Right lung (tissue), 5 donors: ENCODE data around the gene CMTM8. TPM values are rescaled to one million over a fixed set of nuclear protein-coding genes. Genes with fewer than 3 reads are reported as not detected.

ENCODE experiments used
- DNase-seq, 2 donors: peaks; one replicate each; pipeline ENCODE4 v3.0.0-alpha.2; 2013
- polyA plus RNA-seq, 5 donors: library from polyadenylated mRNA; unstranded; fragments of 120-200 nt; gene quantifications; one replicate each; pipeline versions ENCODE4 v1.2.1 to v1.2.3, GENCODE V29; 2013; ENCODE audit warnings: inconsistent platforms in 1 of 5, low replicate concordance in 1 of 5; ENCODE audit not compliant: insufficient read length in 5 of 5, insufficient read depth in 1 of 5

Gene CMTM8
- polyA plus RNA-seq, 5 donors: 12.1 to 15.6 (median 13.9) TPM

DNA sequence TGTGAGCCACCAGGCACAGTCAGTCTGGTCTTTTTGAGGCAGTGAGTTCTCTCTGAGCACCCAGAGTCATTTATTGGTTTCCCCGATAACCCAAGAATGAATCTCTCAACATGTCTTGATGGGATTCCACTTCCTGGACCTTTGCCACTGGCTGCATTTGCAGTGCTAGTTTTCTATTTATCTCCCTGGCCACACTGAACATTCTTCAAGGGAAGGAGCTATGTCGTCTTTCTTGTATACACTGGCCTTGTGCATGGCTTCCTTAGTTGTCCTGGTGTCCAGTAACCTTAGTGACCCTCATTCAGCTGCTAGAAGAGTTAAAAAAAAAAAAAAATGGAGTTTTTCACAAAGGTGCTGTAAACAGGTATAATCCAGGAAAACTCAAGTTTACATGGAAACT lies 88.3 kb downstream of the CMTM8 start:
- DNase-seq: no peak

DNA sequence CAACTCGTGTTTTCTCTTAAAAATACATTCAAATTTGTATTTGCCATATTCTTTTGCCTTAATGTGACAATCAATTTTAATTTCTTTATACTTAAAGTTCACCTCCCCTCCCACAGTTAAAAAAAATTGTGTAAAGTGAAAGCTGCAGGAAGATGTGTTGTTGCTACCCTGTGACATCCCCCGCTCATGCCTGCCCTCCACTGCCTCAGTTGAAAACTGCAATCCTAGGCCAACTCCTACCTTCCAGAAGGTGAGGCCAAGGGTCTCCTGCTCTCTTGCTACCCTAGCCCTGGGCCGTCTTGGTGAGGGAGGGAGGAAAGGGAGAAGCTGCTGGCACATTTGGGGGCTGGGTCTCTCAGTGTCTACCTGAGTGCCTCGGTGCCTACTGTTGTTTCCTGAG lies 96.2 kb downstream of the CMTM8 start:
- DNase-seq: no peak

DNA sequence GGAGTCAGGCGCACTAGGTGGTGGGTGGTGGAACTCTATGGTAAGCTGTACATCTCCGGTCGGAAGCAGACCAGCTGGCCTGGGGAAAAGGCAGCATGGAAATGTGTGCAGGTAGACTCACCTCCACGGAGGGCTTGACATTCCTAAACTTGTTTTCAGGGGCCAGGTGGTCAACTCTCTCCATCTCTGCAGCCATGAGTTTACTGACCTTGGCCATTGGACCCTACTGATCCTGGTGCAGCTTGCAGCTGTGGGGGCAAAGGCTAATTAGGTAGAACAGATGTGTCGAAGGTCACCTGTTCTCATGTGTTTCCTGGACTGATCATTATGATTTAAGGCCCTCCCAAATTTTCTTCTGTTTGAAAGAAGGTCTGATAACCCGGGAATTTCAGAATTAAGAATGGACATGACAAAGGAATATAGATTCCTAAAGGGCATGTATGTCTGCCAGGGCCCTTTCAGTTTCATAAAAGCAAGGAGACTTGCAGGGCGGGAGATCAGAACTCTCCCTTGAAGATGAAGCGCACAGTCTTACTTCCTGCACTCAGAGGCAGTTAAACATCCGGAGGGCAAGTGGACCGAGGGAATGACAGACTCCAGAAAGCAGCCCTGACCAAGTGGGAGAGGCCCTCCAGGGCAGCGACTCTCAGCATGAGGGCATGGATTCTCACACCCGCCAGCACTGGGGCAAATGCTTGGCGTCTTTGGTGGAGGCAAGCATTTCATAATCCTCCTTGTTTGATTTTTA lies 97.1 kb downstream of the CMTM8 start:
- no peak for DNase-seq

DNA sequence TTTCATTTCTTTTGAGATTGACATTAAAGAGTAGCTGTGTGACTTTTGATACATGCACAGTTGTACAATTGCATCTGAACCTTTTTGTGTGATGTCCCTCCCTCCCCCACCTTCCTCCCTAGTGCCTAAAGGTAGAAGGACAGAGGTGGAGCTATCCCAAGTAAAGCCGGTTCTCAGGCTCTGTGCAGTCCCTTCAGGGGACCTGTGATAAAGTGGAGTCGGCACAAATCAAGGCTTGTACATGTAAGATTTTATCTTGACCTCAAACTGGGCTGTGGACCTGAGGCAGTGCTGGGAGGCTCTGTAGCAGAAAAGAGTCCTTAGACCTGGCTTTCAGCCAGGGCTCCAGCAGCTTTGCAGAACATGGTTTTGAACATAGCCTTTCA lies 97.6 kb downstream of the CMTM8 start:
- DNase-seq: no peak

DNA sequence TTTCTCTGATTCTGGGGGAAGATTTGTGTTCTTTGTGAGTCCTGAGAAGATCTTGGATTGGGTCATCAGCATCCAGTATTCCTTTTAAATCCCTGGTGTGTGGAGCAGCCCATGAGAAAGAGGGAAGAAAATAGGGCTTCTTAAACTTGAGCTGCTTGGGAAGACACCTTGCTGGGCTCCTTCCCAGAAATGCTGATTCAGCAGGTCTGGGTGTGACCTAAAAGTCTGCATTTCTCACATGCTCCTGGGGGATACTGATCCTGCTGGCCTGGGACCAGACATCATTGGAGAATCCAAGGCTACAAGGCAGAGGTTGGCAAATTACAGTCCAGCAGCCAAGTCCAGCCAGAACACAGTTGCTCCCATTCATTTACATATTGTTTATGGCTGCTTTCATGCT lies 99.0 kb downstream of the CMTM8 start:
- DNase-seq: no peak

DNA sequence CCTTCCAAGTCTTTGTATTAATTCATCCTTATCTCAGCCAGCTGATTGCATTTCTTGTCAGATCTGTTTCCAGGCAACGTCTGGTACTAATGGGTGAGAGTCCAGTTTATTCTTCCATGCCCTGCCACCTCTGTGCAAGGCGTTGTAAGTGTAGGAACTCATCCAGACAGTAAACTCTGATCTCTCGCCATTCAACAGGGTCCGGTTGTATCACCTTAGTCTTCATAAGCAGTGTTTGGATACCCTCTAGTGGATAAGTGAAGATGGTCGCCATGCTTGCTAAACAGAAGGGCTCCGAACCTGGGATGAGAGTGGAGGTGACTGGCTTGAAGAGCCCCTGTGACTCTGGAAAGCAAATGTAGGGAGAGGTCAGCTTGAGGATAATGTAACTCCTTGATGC lies 101.6 kb downstream of the CMTM8 start:
- no peak for DNase-seq

DNA sequence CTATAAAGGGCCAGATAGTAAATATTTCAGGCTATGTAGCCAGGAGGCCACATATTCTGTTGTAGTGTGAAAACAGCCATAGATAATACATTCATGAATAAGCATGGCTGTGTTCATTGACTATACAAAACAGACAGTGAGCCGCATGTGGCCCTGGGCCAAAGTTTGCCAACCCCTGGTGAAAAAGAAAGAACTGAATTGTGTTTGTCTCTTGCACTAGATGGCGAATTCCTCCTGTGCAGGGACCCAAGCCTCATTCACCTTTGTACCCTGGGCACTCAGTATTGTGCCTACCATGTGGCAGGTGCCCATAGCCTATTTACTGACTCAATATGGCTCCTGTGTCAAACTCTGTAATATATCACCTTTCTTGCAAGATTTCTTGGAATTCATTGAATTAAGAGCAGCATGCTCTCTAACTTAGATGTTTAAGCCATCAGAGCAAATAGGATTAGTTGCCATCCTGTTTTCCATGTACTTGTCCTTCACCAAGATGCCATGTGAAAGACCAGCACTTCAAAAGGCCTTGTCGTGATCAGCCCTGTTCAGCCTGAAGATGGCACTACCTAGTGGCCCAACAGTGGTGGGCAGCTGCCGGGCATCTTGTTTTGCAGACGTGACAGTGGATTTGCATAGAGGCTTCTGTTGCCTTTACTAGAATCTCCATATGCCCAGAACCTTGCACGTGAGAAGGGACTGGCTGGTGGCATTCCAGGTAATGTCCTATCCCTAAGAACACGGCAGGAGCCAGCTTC lies 102.3 kb downstream of the CMTM8 start:
- no peak for DNase-seq

DNA sequence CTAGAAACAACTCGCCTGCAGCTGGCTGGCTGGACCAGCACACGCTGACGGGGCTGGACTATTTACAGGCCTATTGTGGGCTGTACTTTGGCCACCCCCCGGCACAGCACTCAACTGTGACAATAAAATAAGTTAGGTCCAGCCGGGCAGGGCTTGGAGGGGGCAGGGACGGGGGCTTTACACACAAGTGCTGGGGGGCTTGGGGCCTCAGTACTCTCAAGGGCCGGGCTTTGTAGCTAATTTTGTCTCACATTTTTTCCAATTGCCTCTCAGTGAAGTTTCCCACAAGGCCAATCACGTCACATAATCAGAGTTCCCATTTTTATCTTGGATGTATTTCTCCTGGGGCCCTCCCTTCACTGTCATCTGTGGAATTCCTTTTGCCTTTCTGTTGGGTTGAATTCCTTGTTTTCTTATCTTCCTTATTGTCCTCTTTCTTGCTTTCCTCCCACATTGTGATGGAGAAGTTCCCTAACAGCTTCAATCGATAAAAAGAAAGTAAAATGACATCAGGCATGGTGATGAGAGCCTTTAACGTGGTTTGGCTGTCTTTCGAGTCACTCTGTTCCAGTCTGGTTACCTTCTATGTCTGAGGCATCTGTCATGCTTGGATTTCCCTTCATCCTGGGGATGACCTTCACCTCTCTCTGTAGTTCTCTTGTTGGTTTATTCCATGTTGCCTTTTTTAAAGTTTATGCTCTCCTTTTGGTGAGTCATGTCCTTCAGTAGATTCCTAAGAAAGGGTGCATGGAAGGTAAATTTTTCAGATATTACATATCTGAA lies 109.1 kb downstream of the CMTM8 start:
- no peak for DNase-seq

DNA sequence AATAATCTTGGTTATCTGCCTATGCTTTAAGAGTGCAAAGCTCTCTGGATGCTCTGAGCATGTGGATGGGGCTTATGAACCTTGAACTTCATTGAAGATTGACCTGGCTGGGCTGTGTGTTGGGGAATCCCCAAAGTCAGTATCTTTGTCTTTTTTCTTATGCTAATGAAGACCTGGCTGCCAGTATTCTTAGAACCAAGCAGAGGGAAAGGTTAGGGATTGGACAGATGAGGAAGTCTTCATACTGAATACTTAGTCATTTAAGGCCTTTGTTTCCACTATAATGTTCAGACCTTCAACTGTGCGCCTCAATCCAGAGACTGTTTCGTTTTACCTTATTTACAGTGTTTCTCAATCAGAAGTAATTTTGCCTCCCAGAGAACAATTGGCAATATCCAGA lies 110.7 kb downstream of the CMTM8 start:
- DNase-seq: no peak

DNA sequence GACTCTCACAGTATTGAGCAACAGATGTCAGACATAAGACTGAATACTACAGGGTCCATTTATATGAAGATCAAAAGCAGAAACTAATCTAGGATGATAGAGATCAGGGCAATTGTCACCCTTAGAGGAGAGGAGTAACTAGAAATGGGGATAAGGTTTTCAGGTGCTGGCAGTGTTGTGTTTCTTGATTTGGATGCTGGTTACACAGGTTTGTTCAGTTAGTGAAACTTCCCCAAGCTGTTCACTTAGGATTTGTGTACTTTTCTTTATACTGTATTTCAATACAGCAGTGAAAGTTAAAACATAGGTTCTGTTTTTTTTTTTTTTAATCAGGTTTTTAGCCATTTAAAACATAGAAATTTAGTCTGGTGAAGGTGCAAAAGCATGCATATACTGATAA lies 114.1 kb downstream of the CMTM8 start:
- no peak for DNase-seq

DNA sequence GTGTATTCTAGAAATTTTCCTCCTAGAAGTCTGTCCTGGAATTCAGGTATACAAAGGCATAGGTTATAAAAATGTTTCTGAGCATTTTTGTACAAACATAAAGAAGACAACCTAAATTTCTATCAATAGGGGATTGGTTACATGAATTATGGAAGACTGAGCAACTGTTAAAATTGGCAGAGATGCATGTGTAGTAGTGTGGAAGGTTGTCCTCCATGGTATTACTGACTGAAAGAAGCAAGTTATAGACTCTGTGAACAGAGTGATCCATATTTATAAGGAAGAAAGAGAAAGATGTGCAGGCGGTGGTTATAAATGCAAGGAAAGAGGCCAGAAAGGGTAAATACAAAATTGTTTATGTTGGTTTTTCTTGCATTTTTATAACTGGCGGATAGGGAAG lies 114.9 kb downstream of the CMTM8 start:
- no peak for DNase-seq

DNA sequence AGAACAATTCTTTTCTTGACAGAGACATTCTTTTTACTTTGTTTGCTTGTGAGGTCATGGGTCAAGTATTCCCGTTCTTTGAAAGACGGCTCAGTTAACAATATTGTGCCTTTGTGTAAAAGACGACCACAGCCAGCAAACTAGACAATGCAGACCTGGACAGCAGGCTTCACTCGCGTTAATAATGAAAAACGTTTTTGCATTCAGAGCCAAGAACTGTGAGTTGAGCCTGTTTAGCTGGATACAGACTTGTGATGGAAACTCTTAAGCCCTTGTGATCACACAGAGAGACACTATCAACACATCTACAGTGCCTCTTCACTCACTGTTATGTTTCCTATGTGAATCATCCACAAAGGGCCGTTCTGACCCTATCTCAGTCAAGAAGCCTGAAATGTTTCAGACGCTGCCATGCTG lies 115.9 kb downstream of the CMTM8 start:
- DNase-seq: no peak

DNA sequence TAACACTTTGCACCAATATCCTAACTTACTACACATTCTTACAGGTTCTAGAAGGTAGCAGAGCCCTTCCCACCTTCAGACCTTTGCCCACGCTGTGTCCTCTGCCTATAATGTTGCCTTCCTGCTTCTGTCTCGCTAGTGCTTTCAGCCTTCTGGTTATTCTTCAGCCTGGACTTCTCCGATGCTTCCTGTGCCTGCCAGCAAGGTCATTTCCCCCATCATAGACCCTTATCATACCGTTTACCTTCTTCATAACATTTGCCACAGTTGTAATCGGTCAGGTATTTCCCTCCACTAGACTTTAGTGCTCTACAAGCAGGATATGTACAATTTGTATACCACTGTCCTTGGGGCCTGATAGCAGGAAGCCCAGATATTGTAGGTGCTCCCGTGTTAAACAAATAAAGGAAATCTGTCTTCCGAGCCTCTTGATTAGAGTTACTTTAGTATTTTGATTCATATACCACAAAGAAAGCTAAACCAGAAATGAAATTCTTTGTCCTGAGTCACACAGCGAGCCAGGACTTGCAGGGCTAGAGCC lies 117.3 kb downstream of the CMTM8 start:
- DNase-seq: no peak

DNA sequence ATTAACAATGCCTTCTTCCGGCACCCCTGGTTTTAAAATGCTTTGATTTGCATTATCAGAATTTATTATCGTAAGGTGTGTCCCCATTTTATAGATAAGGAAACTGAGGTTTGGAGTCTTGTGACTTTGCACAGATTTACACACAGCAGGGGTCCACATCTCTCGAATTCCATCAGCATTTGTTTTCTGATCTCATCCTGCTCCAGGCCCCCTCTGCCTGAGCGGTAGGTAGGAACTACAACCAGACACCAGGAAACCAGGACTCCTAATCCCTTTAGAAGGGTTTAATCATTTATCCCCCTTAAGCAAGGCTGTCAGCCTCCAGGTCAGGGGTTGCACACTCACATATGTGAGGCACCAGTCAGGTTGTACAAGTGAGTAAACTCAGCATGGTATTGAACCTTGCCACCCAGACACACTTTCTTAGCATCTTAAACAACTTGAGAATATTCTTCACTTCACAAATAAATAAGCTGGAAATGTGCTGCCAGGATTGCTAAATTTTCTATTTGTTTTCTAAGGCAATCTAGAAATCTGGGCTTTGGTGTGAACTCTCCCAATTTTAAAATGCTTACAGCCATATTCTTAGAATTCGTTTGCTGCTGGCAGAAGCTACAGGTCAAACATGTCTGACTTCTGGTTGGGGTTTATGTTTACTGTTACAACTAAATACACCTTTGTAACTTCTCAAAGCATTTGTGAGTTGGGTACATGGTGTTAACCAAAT lies 121.4 kb downstream of the CMTM8 start:
- no peak for DNase-seq

DNA sequence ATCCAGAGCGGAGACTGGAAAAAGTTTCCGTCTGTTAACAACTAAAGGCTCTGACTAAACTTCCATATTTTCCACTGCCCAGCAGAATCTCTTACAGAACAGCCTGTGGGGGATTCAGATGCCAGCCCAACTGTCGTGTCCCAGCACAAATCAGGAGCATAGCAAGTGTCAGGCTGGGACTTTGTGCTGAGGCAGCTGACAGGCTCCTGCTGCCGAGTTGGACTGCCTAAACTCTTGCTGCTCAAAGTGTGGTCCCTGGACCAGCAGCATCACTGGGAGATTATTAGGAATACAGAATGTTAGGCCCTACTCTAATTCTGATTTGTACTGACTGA lies 122.0 kb downstream of the CMTM8 start:
- DNase-seq: no peak

DNA sequence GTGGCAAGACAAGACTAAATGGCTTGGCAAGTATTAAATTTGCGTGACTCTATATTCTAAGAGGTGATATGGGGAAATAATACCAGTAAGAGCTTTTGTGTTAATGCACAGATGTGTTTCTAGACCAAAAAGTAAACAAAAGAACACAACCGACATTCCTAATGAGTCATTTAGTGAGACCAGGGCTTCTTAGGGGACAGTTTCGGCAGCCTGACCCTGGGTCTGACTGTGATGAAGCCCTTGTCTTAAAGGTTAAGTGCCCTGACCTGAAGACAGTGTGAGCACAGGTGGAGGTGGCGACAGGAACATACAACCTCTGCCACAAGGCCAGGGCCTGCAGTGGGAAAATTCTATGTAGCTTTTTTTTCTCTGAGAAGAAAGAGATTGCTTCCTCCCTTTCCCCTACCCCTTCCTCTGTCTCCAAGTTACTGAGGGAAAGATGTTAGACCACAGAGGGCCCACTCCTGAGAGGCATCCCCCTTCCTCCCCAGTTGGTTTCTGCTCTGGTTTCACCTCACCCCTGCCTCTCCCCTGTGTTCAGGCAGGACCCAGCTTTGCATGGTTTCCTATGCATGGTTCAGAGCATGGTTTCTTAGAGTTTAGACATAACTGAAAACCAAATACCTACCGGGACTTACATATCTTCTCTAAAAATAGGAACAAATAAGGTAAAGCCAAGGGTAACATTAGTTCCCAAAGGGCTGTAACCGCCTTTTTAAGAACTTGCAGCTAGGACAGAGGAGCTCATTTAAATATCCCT lies 128.3 kb downstream of the CMTM8 start:
- no peak for DNase-seq

DNA sequence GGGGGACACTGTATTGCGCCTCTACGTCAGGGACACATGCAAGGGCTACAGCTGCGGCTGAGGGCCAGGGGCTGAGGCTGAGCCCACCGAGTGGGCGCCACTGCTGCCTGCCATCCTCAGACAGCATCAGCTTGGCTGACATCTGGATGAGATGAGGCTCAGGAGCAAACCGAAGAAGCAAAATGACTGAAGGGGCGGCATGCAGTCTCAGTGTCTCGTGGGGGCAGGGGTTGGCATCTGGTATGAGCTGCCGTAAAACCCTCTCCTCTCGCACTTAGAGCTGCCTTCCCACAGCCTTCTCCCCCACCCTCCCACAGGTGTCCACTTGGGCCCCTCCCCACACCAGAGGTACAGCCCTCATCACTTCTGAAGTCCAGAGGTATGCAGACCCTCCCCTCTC lies 129.0 kb downstream of the CMTM8 start:
- no peak for DNase-seq

DNA sequence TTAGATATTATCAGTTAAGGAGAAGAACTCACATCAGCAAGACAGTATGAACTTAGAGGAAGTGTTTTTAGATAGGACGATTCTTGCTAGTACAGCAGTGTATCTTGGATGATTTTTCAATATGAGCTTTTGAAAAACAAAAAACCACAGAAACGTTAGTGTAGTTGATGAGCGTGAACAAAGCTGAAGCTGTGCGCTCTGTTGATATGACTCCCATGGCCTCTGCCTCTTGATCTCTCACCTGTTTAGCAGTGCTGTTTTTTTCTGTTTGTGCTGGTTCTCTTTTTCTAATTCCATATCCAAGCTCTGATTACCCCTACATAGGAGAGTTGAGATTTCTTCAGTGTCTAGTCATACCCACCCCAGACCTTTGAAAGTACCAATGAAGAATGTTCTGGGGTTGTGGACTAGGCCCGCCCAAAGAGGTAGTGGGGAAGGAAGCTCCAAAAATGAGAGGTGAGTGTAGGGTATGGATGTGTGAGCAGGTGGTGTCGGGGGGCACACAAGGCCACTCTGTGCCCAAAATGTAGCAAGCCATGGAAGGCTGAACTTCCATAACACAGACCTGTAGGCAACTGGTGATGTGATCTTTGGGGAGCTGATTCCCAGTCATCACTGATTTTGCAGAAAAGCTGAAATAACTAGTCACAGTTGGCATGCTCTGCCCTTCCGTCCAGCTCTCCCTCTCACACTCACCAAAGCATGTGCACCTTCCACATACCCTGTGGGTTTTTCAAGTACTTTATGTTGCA lies 133.2 kb downstream of the CMTM8 start:
- no peak for DNase-seq

DNA sequence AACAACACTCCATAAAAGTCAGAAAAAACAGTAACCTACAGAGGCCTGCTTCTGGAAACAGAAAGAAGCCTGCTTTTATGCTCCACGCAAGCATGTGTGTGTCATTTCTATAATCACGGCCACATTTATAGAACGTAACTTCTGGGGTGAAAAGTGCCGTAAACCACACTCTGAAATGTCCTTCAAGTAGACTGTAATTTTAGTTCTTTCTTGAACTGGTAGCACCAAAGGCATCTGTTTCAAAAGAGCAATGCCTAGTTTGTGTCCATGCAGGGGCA lies 133.7 kb downstream of the CMTM8 start:
- no peak for DNase-seq

DNA sequence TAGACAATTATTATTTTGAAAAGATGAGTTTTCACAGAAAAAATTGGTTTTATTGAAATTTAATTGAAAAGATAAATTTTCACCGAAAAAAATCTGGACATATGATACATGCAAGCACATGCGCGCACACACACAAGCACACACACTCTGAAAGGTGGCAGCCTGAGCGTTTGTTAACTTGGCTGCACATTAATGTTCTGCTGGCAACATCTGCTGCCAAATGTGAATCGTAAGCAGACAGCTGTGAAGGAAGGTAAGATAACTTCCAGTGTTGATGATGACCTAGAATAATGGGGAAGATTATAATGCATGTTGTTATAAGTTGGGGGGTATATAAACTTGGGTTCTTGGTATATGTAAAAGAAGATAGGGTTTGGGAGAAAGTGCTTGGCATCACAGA lies 134.8 kb downstream of the CMTM8 start:
- no peak for DNase-seq

DNA sequence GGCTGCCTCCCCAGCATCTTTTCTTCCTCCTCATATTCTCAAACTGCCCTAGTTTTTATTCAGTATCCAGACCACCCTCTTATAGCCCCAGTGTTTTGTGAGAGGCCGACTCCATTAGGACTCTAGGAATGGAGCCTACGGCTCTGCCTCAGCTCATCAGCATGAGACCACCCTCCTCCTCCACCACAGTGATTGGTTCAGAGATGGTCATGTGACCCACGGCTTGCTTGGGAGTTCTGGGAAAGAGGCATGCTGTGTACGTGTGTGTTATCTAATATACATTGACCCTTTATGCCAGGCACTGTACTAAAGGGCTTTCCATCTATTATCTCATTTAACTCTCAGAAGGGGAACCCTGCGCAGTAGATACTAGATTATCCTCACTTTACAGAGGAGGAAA lies 135.4 kb downstream of the CMTM8 start:
- no peak for DNase-seq
